Thyroid gland (tissue), 4 donors: ENCODE measurements around the gene PARD3B. TPM values are rescaled to one million over a fixed set of nuclear protein-coding genes. Genes with fewer than 3 reads are reported as not detected.

Experiments
- DNase-seq, 2 donors: peaks; one replicate each; pipeline ENCODE4 v3.0.0-alpha.2; 2019
- H3K27ac ChIP-seq, 3 donors: fragments of 200-600 bp; sonication (generic); 1 replicate in 2 of 3; 2 replicates in 1 of 3; pipeline ENCODE4 v1.5.1; 2016 to 2019; ENCODE audit warnings: mild to moderate bottlenecking in 1 of 3, moderate library complexity in 1 of 3
- H3K27me3 ChIP-seq: fragments of 200-600 bp; sonication (generic); one replicate; pipeline ENCODE4 v1.5.1; 2019
- H3K36me3 ChIP-seq, 2 donors: fragments of 200-600 bp; sonication (generic); one replicate each; pipeline ENCODE4 v1.5.1; 2016 to 2019
- H3K4me1 ChIP-seq, 2 donors: fragments of 200-600 bp; sonication (generic); one replicate each; pipeline ENCODE4 v1.5.1; 2017 to 2019
- H3K4me3 ChIP-seq, 3 donors: fragments of 200-600 bp; sonication (generic); replicated peaks in 1 of 3; 1 replicate in 2 of 3; 2 replicates in 1 of 3; pipeline ENCODE4 v1.5.1; 2016; ENCODE audit warnings: mild to moderate bottlenecking in 1 of 3
- H3K9me3 ChIP-seq: fragments of 200-600 bp; sonication (generic); one replicate; pipeline ENCODE4 v1.5.1; 2017
- POLR2A ChIP-seq, 2 donors: fragments of 450-650 bp; IDR thresholded peaks; one replicate each; pipeline ENCODE4 v1.6.1; 2017; ENCODE audit warnings: antibody characterized with exemption in 2 of 2, mild to moderate bottlenecking in 2 of 2, moderate library complexity in 1 of 2
- WGBS, 2 donors: methylation state at CpG; one replicate each; pipeline ENCODE4 v1.1.5; 2017; 5-methylcytosine and 5-hydroxymethylcytosine counted together
- intact Hi-C: fragments of 100-400 bp; cut with DNase I; formaldehyde crosslinking; loops from one replicate; pipeline ENCODE4 v1.15.1; 2023
- total RNA-seq, 4 donors: library from RNA; depleted of rRNA; stranded (reverse); fragments of >200 nt; gene quantifications; one replicate each; pipeline ENCODE4 v1.2.3, GENCODE V29; 2016
- TF ChIP-seq, protein P1 (sequence below), 6 experiments: fragments of 200-600 bp in 3 of 6; fragments of 450-650 bp in 3 of 6; sonication (generic) in 3 of 6; IDR thresholded peaks; one replicate each; pipeline ENCODE4 v1.5.1; 2016 to 2019; ENCODE audit warnings: antibody characterized with exemption in 6 of 6, mild to moderate bottlenecking in 2 of 6, inconsistent platforms in 1 of 6, moderate library complexity in 1 of 6

The PARD3B gene
- total RNA-seq, 4 donors from 2014 or later = 27.0 to 43.4 (median 34.6) TPM

DNA sequence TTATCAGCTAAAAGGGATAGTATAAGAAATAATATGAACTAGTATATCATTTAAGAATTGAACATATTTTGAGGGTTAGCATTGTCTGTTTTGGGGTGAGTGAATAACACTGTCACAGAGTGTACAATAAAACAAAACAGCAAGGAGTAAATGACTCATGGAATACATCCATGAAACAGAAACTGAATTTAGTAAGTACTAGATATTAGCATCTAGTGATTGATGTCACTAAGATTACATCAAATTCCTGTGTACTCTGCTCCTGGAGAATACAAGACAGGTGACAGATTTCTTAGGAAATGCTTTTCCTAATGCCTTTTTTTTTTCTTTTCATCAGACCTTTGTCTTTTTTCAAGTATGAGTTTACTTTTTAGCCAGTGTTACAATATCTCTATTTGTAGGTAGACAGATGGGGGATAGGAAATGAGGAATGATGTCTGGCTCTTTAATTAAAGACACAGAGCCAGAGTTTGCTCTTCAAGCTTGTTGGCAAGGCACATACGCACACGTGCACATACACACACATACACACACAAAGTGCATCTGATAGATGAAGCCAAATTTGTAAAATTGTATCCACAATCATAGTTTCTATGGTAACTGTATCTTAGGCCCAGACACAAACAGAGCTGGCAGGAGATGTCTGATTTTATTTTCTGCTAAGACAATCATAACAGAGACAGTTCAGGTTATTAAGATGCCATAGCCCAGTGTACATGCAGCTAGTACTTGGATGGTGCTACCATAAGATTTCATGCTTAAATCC, 998.8 kb downstream of the PARD3B start:
- 62 to 69% methylated on average over 2 of the region's 2 CpGs for WGBS, 2 donors
- TF ChIP-seq POLR2A (IDR thresholded peaks at IDR 0.05) = no peak
- TF ChIP-seq, protein P1, sequence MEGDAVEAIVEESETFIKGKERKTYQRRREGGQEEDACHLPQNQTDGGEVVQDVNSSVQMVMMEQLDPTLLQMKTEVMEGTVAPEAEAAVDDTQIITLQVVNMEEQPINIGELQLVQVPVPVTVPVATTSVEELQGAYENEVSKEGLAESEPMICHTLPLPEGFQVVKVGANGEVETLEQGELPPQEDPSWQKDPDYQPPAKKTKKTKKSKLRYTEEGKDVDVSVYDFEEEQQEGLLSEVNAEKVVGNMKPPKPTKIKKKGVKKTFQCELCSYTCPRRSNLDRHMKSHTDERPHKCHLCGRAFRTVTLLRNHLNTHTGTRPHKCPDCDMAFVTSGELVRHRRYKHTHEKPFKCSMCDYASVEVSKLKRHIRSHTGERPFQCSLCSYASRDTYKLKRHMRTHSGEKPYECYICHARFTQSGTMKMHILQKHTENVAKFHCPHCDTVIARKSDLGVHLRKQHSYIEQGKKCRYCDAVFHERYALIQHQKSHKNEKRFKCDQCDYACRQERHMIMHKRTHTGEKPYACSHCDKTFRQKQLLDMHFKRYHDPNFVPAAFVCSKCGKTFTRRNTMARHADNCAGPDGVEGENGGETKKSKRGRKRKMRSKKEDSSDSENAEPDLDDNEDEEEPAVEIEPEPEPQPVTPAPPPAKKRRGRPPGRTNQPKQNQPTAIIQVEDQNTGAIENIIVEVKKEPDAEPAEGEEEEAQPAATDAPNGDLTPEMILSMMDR (IDR thresholded peaks at IDR 0.05) = no peak
- intact Hi-C loops = no loop called here
- no peak for DNase-seq
- Histone ChIP-seq H3K27ac (no peak overlapping the region), H3K4me3 (no peak overlapping the region), H3K36me3 (no peaks in the 10 kb centered on the region), H3K4me1 (peaks cover 12 to 19% of the 10 kb centered on the region in 2 donors), H3K27me3 (no peaks in the 10 kb centered on the region), H3K9me3 (no peaks in the 10 kb centered on the region)

DNA sequence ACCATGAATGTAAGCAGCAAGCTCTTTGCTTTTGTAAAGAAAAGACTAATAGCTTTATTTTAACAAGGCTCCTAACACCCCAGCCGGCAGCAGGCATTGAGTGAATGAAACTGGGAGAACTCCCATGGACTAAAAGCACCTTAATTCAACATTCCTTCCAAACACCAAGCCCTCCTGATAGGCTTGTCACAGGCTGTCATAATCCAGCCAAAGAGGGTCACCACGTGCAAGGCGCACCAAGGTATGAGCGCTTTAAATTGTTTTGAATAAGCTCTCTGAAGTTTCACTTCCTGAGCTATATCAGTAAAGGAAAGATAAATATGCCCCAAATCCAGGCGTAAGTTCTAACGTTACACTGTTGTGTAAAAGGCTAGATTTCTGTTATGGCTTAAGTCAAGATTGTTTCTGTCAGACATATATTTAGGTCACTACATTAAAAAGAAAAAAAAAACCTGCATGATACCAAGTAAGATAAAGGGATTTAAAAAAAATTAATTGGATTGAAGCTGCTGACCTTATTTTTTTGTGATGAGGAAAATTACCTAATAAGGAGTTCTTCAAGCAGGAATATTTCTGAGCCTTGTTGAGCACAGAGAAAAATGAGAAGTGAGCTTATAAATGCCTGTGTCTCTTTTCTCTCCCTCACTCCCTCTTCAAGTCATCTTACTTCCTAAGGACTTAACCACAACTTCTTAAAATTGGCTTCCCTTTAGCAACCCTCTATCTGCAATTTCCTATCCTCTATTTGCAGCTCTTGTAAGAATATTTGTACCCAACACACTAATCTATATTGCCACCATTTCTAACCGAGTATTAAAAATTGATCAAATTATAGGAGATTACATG, 1000.9 kb downstream of the PARD3B start:
- intact Hi-C loops = no loop called here
- DNase-seq = no peak
- no peak for TF ChIP-seq POLR2A (IDR thresholded peaks at IDR 0.05)
- TF ChIP-seq, protein P1 (IDR thresholded peaks at IDR 0.05) = no peak
- Histone ChIP-seq H3K36me3 (no peaks in the 10 kb centered on the region), H3K27me3 (no peaks in the 10 kb centered on the region), H3K4me1 (no peaks in the 10 kb centered on the region), H3K4me3 (no peak overlapping the region), H3K9me3 (no peaks in the 10 kb centered on the region), H3K27ac (no peak overlapping the region)
- 83 to 85% methylated on average over 7 of the region's 7 CpGs for WGBS, 2 donors

- intact Hi-C loops = no loop called here
- Histone ChIP-seq H3K27me3 (no peaks in the 10 kb centered on the region), H3K4me3 (no peak overlapping the region), H3K4me1 (no peaks in the 10 kb centered on the region), H3K27ac (no peak overlapping the region), H3K9me3 (no peaks in the 10 kb centered on the region), H3K36me3 (no peaks in the 10 kb centered on the region)
- 90 to 93% methylated on average over 10 of the region's 10 CpGs for WGBS, 2 donors
- no peak for DNase-seq
- TF ChIP-seq POLR2A (IDR thresholded peaks at IDR 0.05) = no peak
- TF ChIP-seq, protein P1 (IDR thresholded peaks at IDR 0.05) = no peak
Observed at GRCh38 chr2:205555566-205556230, 1010.4 kb downstream of the PARD3B start.

- H3K9me3 ChIP-seq = no peaks in the 10 kb centered on the region
- no peaks in the 10 kb centered on the region for H3K36me3 ChIP-seq
- no peak for DNase-seq
- 69 to 79% methylated on average over 5 of the region's 5 CpGs for WGBS, 2 donors
- intact Hi-C loops = no loop called here
- no peak for TF ChIP-seq POLR2A (IDR thresholded peaks at IDR 0.05)
- TF ChIP-seq, protein P1 (IDR thresholded peaks at IDR 0.05) = no peak
- H3K27ac ChIP-seq = no peak overlapping the region
- no peak overlapping the region for H3K4me3 ChIP-seq
- no peaks in the 10 kb centered on the region for H3K27me3 ChIP-seq
- no peaks in the 10 kb centered on the region for H3K4me1 ChIP-seq
Observed at GRCh38 chr2:205556357-205556756, 1011.1 kb downstream of the PARD3B start.
